K562 (cell line): ENCODE data around the gene ZNF512B. TPM values are rescaled to one million over a fixed set of nuclear protein-coding genes. Genes with fewer than 3 reads are reported as not detected.

Source experiments
- ATF2 ChIP-seq: sonication (generic); formaldehyde crosslinking; IDR thresholded peaks from 2 replicates; pipeline ENCODE4 v1.8.1; 2022; ENCODE audit warnings: missing genetic modification reagents
- BRF2 ChIP-seq: IDR thresholded peaks from 3 replicates; pipeline ENCODE4 v1.6.1; 2011; ENCODE audit warnings: borderline replicate concordance, mild to moderate bottlenecking; ENCODE audit not compliant: insufficient read length, insufficient read depth
- CEBPZ ChIP-seq: fragments of 150-350 bp; IDR thresholded peaks from 2 replicates; pipeline ENCODE4 v1.6.1; 2014; ENCODE audit warnings: low read depth, mild to moderate bottlenecking, low read length, borderline replicate concordance
- ETV1 ChIP-seq: fragments of 450-650 bp; conservative IDR thresholded peaks from 2 replicates; pipeline ENCODE4 v1.6.1; 2016; ENCODE audit warnings: missing genetic modification characterization, control low read depth, low read depth, missing compliant biosample characterization
- FUS ChIP-seq: fragments of 200-400 bp; formaldehyde crosslinking; optimal IDR thresholded peaks from 2 replicates; pipeline ENCODE3; 2017; ENCODE audit warnings: low read depth, low read length
- HMGXB4 ChIP-seq: sonication (generic); formaldehyde crosslinking; IDR thresholded peaks from 2 replicates; pipeline ENCODE4 v1.8.1; 2023; ENCODE audit warnings: mild to moderate bottlenecking, missing genetic modification reagents
- MBD1 ChIP-seq: fragments of 250-450 bp; sonication (Bioruptor Pico); IDR thresholded peaks from 2 replicates; pipeline ENCODE4 v1.8.0; 2022; ENCODE audit warnings: inconsistent platforms
- MCM2 ChIP-seq: fragments of 450-650 bp; IDR thresholded peaks from 2 replicates; pipeline ENCODE4 v1.6.1; 2017; ENCODE audit warnings: low read depth, mild to moderate bottlenecking
- NFXL1 ChIP-seq: fragments of 450-650 bp; formaldehyde crosslinking; IDR thresholded peaks from 2 replicates; pipeline ENCODE4 v1.4.0; 2021; ENCODE audit warnings: mild to moderate bottlenecking
- NUFIP1 ChIP-seq: fragments of 450-650 bp; IDR thresholded peaks from 2 replicates; pipeline ENCODE4 v1.6.1; 2018; ENCODE audit not compliant: partially characterized antibody
- POLR2B ChIP-seq: fragments of 450-650 bp; IDR thresholded peaks from 2 replicates; pipeline ENCODE4 v1.6.1; 2018; ENCODE audit warnings: low read depth; ENCODE audit not compliant: partially characterized antibody
- RBBP5 ChIP-seq: fragments of 200-600 bp; sonication (generic); IDR thresholded peaks from 2 replicates; pipeline ENCODE4 v1.6.1; 2012; ENCODE audit warnings: borderline replicate concordance, mild to moderate bottlenecking, low read length, control low read depth, inconsistent platforms; ENCODE audit not compliant: insufficient read depth, poor library complexity, severe bottlenecking
- ZBTB26 ChIP-seq: fragments of 450-650 bp; formaldehyde crosslinking; IDR thresholded peaks from 2 replicates; pipeline ENCODE4 v1.4.0; 2022; ENCODE audit warnings: missing genetic modification characterization
- ZNF24 ChIP-seq: fragments of 450-650 bp; IDR thresholded peaks from 2 replicates; pipeline ENCODE4 v1.6.1; 2016
- ZNF282 ChIP-seq: sonication (generic); formaldehyde crosslinking; IDR thresholded peaks from 2 replicates; pipeline ENCODE4 v1.8.1; 2023; ENCODE audit warnings: missing genetic modification reagents
- polyA plus RNA-seq, 8 experiments: library from polyadenylated mRNA; depleted of rRNA in 4 of 8; stranded (reverse) in 5 of 8; unstranded in 3 of 8; fragments of >200 nt; fragmentation: Nextera tagmentation in 2 of 8; fragmentation: Illumina TruSeq in 1 of 8; extraction: Ambion mirVana in 2 of 8; extraction: Trizol in 1 of 8; gene quantifications; 2 replicates each; pipeline versions ENCODE4 v1.2.1 to v1.2.3, GENCODE V29; 2011 to 2014; ENCODE audit warnings: inconsistent platforms in 1 of 8, missing spikeins in 1 of 8
- total RNA-seq, 7 experiments: library from RNA; depleted of rRNA in 6 of 7; stranded (reverse); fragments of >200 nt in 6 of 7; fragmentation: Illumina TruSeq in 2 of 7; extraction: Trizol in 2 of 7; gene quantifications; 2 replicates each; pipeline versions ENCODE4 v1.2.1 to v1.2.3, GENCODE V29; 2011 to 2021; ENCODE audit warnings: low replicate concordance in 1 of 7

Gene ZNF512B
- total and polyA plus RNA-seq, 9 of the 15 experiments (the other 6 are each of a cell fraction or from before 2014, with no cell fraction given) = 0.01 to 27.8 (median 8.2) TPM

GRCh38 chr20:63980806-63981728 is 11.3 kb upstream of the ZNF512B start, which contains the start of gene PRPF6 (continued):
- TF ChIP-seq RBBP5 (peak; percentile 93), BRF2 (no peak), POLR2B (peak; percentile 80), MCM2 (no peak), NFXL1 (CRISPR knock-in tag) (no peak), ETV1 (tag) (peak; percentile 87), FUS (no peak), CEBPZ (no peak), ZNF24 (0 out of 2 replicates have a peak, but pooled peaks have one; percentile 22), ZBTB26 (CRISPR knock-in tag) (no peak), MBD1 (CRISPR knock-in tag) (no peak), NUFIP1 (no peak), ZNF282 (CRISPR knock-in tag) (no peak), ATF2 (no peak), HMGXB4 (CRISPR knock-in tag) (peak; percentile 63; the same call in 1 of the 2 replicates)
